Measurements from ENCODE around the gene CCDC71L.

DNA sequence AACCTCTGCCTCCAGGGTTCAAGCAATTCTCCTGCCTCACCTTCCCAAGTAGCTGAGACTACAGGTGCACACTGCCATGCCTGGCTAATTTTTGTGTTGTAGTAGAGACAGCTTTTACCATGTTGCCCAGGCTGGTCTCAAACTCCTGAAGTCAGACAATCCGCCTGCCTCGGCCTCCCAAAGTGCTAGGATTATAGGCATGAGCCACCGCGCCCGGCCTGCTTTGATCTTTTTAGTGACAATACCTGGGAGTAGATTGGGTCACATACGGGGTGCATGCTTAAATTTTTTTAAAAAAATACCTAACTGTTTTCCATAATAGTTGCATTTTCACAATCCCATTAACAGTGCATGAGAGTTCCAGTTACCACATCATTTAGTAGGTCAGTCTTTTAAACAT, 47.7 kb downstream of the CCDC71L start:
- TF ChIP-seq YY1 (IDR thresholded peaks at IDR 0.05; ENCODE audit: insufficient read depth, insufficient read length) (no peak), SUZ12 (IDR thresholded peaks at IDR 0.05; ENCODE audit: extremely low read depth, insufficient read depth, insufficient read length) (no peak), ZNF274 (IDR thresholded peaks at IDR 0.05; ENCODE audit: low read depth, low read length) (no peak)

All from NT2/D1 (cell line).